ENCODE measurements around the gene SPG21. TPM values are rescaled to one million over a fixed set of nuclear protein-coding genes. Genes with fewer than 3 reads are reported as not detected.

The SPG21 gene
- total RNA-seq, 6 experiments from 2014 or later = 66.4 to 91.3 (median 78.3) TPM

DNA sequence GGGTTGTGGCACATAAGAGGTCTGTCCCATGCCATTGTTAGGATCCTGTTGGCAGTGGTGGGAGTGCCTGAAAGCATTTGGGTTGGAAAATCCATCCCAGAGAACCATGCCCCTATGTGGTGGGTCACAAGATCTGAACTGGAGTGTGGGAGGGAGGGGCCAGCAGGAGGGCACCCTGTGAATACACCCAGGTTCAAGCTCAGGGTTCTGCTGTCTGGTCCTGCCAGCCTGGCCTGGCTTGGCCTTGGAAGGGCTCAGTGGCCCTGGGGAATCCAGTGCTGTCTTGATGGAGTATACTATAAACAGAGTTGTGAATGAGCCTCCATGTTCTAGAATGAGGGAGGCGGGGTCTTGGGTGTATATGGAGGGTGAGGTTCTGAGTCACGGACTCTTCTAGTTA is 66.2 kb downstream of the SPG21 start:
- Mint-ChIP-seq H3K36me3 (ENCODE audit: low read depth) (no peaks in the 10 kb centered on the region), H3K27me3 (ENCODE audit: insufficient read depth) (peaks cover 4% of the 10 kb centered on the region), H3K4me3 (no peak overlapping the region), H3K27ac (no peak overlapping the region), H3K4me1 (ENCODE audit: low read depth) (no peaks in the 10 kb centered on the region), H3K9me3 (no peaks in the 10 kb centered on the region)
- no peak for DNase-seq
- TF ChIP-seq, protein P1, sequence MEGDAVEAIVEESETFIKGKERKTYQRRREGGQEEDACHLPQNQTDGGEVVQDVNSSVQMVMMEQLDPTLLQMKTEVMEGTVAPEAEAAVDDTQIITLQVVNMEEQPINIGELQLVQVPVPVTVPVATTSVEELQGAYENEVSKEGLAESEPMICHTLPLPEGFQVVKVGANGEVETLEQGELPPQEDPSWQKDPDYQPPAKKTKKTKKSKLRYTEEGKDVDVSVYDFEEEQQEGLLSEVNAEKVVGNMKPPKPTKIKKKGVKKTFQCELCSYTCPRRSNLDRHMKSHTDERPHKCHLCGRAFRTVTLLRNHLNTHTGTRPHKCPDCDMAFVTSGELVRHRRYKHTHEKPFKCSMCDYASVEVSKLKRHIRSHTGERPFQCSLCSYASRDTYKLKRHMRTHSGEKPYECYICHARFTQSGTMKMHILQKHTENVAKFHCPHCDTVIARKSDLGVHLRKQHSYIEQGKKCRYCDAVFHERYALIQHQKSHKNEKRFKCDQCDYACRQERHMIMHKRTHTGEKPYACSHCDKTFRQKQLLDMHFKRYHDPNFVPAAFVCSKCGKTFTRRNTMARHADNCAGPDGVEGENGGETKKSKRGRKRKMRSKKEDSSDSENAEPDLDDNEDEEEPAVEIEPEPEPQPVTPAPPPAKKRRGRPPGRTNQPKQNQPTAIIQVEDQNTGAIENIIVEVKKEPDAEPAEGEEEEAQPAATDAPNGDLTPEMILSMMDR (IDR thresholded peaks at IDR 0.05) = no peak

DNA sequence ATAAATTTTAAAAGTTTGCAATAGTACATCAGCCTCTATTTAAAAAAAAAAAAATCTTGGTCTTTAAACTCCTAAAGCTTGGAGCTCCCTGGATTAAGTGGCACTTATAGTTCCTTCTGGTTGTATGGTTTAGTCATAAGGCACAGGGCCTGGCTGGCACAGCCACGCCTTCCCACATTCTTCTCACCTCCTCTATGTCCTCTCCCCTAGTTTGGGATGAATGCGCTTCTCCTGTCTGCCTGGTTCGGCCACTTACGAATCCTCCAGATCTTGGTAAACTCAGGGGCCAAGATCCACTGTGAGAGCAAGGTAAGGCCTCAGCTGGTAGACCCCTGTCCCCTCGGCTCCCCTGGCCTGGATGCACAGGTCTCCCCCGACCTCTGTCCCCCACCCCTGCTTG is 68.0 kb downstream of the SPG21 start:
- Mint-ChIP-seq H3K36me3 (ENCODE audit: low read depth) (no peaks in the 10 kb centered on the region), H3K9me3 (no peaks in the 10 kb centered on the region), H3K27ac (no peak overlapping the region), H3K27me3 (ENCODE audit: insufficient read depth) (peaks cover 7% of the 10 kb centered on the region), H3K4me3 (no peak overlapping the region), H3K4me1 (ENCODE audit: low read depth) (no peaks in the 10 kb centered on the region)
- TF ChIP-seq, protein P1 (IDR thresholded peaks at IDR 0.05) = no peak
- DNase-seq = no peak

DNA sequence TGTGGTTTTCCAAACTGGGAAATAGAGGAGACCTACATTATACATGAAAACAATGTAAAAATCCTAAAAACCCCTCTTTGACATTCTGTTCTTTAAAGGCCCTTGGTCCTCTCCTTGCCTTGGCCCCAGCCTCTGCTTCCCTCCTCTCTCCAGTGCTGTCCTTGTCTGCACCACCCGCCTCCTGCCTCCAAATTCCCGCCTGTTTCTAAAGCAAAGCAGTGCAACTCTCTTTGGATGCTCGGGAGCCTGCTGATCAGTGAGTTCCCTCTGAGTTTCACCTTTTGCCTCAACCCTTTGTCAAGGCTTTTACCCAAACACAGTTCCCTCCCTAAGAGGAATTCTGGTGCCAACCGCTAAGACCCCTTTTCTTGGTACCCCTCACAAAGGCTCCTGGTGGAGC is 70.0 kb downstream of the SPG21 start:
- Mint-ChIP-seq H3K36me3 (ENCODE audit: low read depth) (no peaks in the 10 kb centered on the region), H3K9me3 (no peaks in the 10 kb centered on the region), H3K27me3 (ENCODE audit: insufficient read depth) (peaks cover 10% of the 10 kb centered on the region), H3K27ac (no peak overlapping the region), H3K4me3 (no peak overlapping the region), H3K4me1 (ENCODE audit: low read depth) (no peaks in the 10 kb centered on the region)
- TF ChIP-seq, protein P1 (IDR thresholded peaks at IDR 0.05) = no peak
- no peak for DNase-seq

DNA sequence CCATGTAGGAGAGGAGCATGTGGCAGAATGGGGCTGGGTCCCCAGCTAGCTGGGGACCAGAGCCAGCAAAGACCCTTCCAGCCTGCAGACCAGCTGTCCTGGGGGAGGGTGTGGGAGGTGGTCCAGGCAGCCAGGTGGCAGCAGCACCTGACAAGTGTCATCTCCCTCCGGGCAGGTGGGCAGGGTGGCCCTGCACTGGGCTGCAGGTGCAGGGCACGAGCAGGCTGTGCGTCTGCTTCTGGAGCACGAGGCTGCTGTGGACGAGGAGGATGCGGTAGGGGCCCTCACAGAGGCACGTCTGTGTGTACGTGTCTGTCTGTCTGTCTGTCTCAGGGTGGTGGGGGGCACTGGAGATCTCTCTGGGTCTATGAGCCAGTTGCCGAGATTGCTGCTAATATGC is 72.5 kb downstream of the SPG21 start:
- H3K4me3 Mint-ChIP-seq = no peak overlapping the region

DNA sequence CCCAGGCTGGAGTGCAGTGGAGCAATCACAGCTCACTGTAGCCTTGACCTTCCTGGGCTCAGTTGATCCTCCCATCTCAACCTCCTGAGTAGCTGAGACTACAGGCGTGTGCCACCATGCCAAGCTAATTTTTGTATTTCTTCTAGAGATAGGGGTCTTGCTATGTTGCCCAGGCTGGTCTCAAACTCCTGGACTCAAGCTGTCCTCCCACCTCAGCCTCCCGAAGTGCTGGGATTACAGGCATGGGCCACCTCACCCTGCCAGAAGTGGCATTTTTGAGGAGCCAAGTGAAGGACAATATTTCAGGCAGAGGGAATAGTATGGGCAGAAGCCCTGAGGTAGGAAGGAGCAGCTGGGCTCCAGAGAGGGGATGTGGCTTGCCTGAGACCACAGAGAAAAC is 73.3 kb downstream of the SPG21 start:
- no peaks in the 10 kb centered on the region for H3K36me3 Mint-ChIP-seq (ENCODE audit: low read depth)
- H3K9me3 Mint-ChIP-seq = no peaks in the 10 kb centered on the region
- DNase-seq = no peak
- H3K27me3 Mint-ChIP-seq (ENCODE audit: insufficient read depth) = peaks cover 10% of the 10 kb centered on the region; the same call in 1 of the 2 replicates
- H3K4me3 Mint-ChIP-seq = no peak overlapping the region
- peaks cover 2% of the 10 kb centered on the region for H3K4me1 Mint-ChIP-seq (ENCODE audit: low read depth)
- TF ChIP-seq, protein P1 (IDR thresholded peaks at IDR 0.05) = no peak
- H3K27ac Mint-ChIP-seq = no peak overlapping the region

More for the DNA sequence above, 72.5 kb downstream of the SPG21 start:
- peaks cover 12% of the 10 kb centered on the region for H3K27me3 Mint-ChIP-seq (ENCODE audit: insufficient read depth)
- no peaks in the 10 kb centered on the region for H3K36me3 Mint-ChIP-seq (ENCODE audit: low read depth)
- no peaks in the 10 kb centered on the region for H3K9me3 Mint-ChIP-seq
- TF ChIP-seq, protein P1 (IDR thresholded peaks at IDR 0.05) = no peak
- DNase-seq = no peak
- no peak overlapping the region for H3K27ac Mint-ChIP-seq
- H3K4me1 Mint-ChIP-seq (ENCODE audit: low read depth) = no peaks in the 10 kb centered on the region

All from HFFc6 (cell line).